CD4-positive, alpha-beta memory T cell (primary cell): ENCODE results near the gene FRK. TPM values are rescaled to one million over a fixed set of nuclear protein-coding genes. Genes with fewer than 3 reads are reported as not detected.
"Not testable (repeated sequence)": the region's sequence is repeated elsewhere in the genome, so short reads cannot be mapped to it uniquely, and the experiment has no call there.

ENCODE experiments used
- CTCF ChIA-PET: fragments of 350-600 bp; sonication (Branson Sonifier 250); formaldehyde crosslinking; loops from one replicate; lab custom pipeline; 2021; ENCODE audit warnings: inconsistent platforms; ENCODE audit not compliant: partially characterized antibody; lab: Charles Lee
- POLR2A ChIA-PET: fragments of 350-600 bp; sonication (Branson Sonifier 250); formaldehyde crosslinking; loops from one replicate; lab custom pipeline; 2021; ENCODE audit not compliant: partially characterized antibody; lab: Charles Lee
- DNase-seq, 5 donors: peaks; one replicate each; pipeline versions ENCODE4 v3.0.0 to v3.0.0-alpha.2; 2020 to 2022; ENCODE audit warnings: mixed read lengths in 1 of 5
- H3K27ac ChIP-seq: one replicate; pipeline ENCODE4 v1.7.0; 2013; ENCODE audit warnings: low read depth, low read length
- H3K27me3 ChIP-seq: 2 replicates; pipeline ENCODE4 v1.7.0; 2013; ENCODE audit warnings: mild to moderate bottlenecking, low read length, moderate library complexity; ENCODE audit not compliant: insufficient read depth
- H3K36me3 ChIP-seq: 2 replicates; pipeline ENCODE4 v1.7.0; 2013; ENCODE audit warnings: mild to moderate bottlenecking, low read length, moderate library complexity; ENCODE audit not compliant: insufficient read depth
- H3K4me1 ChIP-seq: 2 replicates; pipeline ENCODE4 v1.7.0; 2013; ENCODE audit warnings: mild to moderate bottlenecking, low read length, moderate library complexity; ENCODE audit not compliant: insufficient read depth
- H3K4me3 ChIP-seq, 2 donors: one replicate each; pipeline ENCODE4 v1.7.0; 2013; ENCODE audit warnings: low read length in 2 of 2, mild to moderate bottlenecking in 1 of 2
- H3K9me3 ChIP-seq, 2 donors: one replicate each; pipeline ENCODE4 v1.7.0; 2013; ENCODE audit warnings: low read length in 2 of 2, control low read depth in 1 of 2; ENCODE audit not compliant: control insufficient read depth in 1 of 2
- H3K27ac Mint-ChIP-seq, 7 donors: one replicate each; pipeline ENCODE4 v1.8.0; 2020 to 2021; ENCODE audit warnings: mixed read lengths in 7 of 7, mild to moderate bottlenecking in 6 of 7, inconsistent platforms in 3 of 7, moderate library complexity in 3 of 7
- H3K27me3 Mint-ChIP-seq, 2 donors: one replicate each; pipeline ENCODE4 v1.8.0; 2020 to 2021; ENCODE audit warnings: mixed read lengths in 2 of 2
- H3K36me3 Mint-ChIP-seq, 2 donors: one replicate each; pipeline ENCODE4 v1.8.0; 2020 to 2021; ENCODE audit warnings: mixed read lengths in 2 of 2, inconsistent platforms in 1 of 2, mild to moderate bottlenecking in 1 of 2
- H3K4me1 Mint-ChIP-seq, 4 donors: one replicate each; pipeline ENCODE4 v1.8.0; 2020 to 2021; ENCODE audit warnings: mixed read lengths in 4 of 4, mild to moderate bottlenecking in 1 of 4
- H3K4me3 Mint-ChIP-seq, 8 donors: one replicate each; pipeline ENCODE4 v1.8.0; 2020 to 2021; ENCODE audit warnings: mixed read lengths in 8 of 8, mild to moderate bottlenecking in 7 of 8, moderate library complexity in 6 of 8, inconsistent platforms in 3 of 8
- H3K9me3 Mint-ChIP-seq, 8 donors: one replicate each; pipeline ENCODE4 v1.8.0; 2020 to 2021; ENCODE audit warnings: mixed read lengths in 8 of 8, mild to moderate bottlenecking in 5 of 8, inconsistent platforms in 3 of 8, moderate library complexity in 1 of 8
- intact Hi-C: fragments of 100-400 bp; cut with micrococcal nuclease; formaldehyde crosslinking; loops from one replicate; pipeline ENCODE4 v1.15.1; 2023
- polyA plus RNA-seq, 2 donors: library from polyadenylated mRNA; unstranded; fragments of 300-500 nt; fragmentation: Illumina TruSeq; gene quantifications; one replicate each; pipeline ENCODE4 v1.2.3, GENCODE V29; 2021
- total RNA-seq, 2 experiments: library from RNA; stranded (reverse); gene quantifications; one replicate each; pipeline ENCODE4 v1.2.3, GENCODE V29; 2021

FRK gene
- total and polyA plus RNA-seq, 4 experiments from 2014 or later: 0.04 TPM; not detected in 3

DNA sequence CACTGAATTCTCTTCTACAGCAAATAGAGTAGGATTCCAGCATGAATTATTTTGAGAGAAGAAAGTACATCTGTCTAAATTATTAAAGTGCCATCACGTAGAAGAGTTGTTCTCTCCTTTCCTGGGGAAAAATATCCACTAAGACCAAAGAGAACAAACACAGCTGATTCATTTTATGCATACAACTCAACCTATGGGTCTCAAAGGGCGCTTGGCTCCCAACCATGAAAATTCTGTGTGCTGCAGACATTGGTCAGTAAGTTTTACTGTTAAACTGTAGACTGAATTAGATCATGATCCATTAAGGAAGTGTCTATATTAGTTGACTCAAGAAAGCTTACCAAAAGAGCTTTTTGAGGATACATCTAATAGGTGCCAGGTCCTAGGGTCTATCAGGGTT lies 83.5 kb downstream of the FRK start:
- Mint-ChIP-seq H3K27ac (no peak overlapping the region), H3K4me1 (no peaks in the 10 kb centered on the region), H3K36me3 (no peaks in the 10 kb centered on the region), H3K9me3 (no peaks in the 10 kb centered on the region), H3K27me3 (peaks cover 0 to 1% of the 10 kb centered on the region in 2 donors), H3K4me3 (no peak overlapping the region)
- Histone ChIP-seq H3K4me1 (no peaks in the 10 kb centered on the region), H3K9me3 (no peaks in the 10 kb centered on the region), H3K27ac (no peak overlapping the region), H3K4me3 (no peak overlapping the region), H3K27me3 (no peaks in the 10 kb centered on the region), H3K36me3 (no peaks in the 10 kb centered on the region)
- intact Hi-C loops: no loop called here
- ChIA-PET CTCF (no interaction called here), POLR2A (no interaction called here)
- DNase-seq: no peak

GRCh38 chr6:115976321-115976870 lies 84.3 kb downstream of the FRK start:
- no peak for DNase-seq
- H3K4me1 ChIP-seq: no peaks in the 10 kb centered on the region
- no peak overlapping the region for H3K4me3 ChIP-seq
- Mint-ChIP-seq H3K4me1 (no peaks in the 10 kb centered on the region), H3K4me3 (no peak overlapping the region), H3K9me3 (no peaks in the 10 kb centered on the region), H3K27ac (no peak overlapping the region), H3K27me3 (peaks cover 0 to 1% of the 10 kb centered on the region in 2 donors), H3K36me3 (no peaks in the 10 kb centered on the region)
- CTCF ChIA-PET: no interaction called here
- no peak overlapping the region for H3K27ac ChIP-seq
- POLR2A ChIA-PET: no interaction called here
- intact Hi-C loops: no loop called here
- no peaks in the 10 kb centered on the region for H3K9me3 ChIP-seq
- no peaks in the 10 kb centered on the region for H3K27me3 ChIP-seq
- no peaks in the 10 kb centered on the region for H3K36me3 ChIP-seq

DNA sequence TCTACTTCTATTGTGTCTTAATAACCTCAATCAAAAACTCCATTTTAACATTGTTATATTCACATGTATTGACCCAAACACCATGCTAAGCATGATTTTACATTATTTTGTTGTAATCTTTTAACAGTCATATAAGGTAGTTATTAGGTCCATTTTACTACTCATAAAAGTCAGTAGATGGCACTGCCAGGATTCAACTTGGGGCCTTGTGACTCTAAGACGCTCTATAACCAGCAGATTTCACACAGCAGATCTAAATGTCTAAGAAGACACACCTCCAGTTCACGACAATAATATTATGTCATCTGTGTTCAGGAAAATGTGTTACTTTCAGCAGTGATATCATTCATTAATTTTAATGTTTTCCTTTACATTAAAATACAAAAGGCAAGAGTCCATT lies 88.0 kb downstream of the FRK start:
- H3K4me1 Mint-ChIP-seq: no peaks in the 10 kb centered on the region
- intact Hi-C loops: no loop called here
- ChIA-PET POLR2A (no interaction called here), CTCF (no interaction called here)
- H3K27me3 Mint-ChIP-seq: peaks cover 0 to 1% of the 10 kb centered on the region in 2 donors
- Histone ChIP-seq H3K36me3 (no peaks in the 10 kb centered on the region), H3K4me1 (no peaks in the 10 kb centered on the region), H3K27ac (no peak overlapping the region), H3K4me3 (no peak overlapping the region), H3K9me3 (no peaks in the 10 kb centered on the region), H3K27me3 (no peaks in the 10 kb centered on the region)
- H3K27ac Mint-ChIP-seq: no peak overlapping the region
- DNase-seq: no peak
- H3K36me3 Mint-ChIP-seq: no peaks in the 10 kb centered on the region
- H3K9me3 Mint-ChIP-seq: no peaks in the 10 kb centered on the region
- H3K4me3 Mint-ChIP-seq: no peak overlapping the region

DNA sequence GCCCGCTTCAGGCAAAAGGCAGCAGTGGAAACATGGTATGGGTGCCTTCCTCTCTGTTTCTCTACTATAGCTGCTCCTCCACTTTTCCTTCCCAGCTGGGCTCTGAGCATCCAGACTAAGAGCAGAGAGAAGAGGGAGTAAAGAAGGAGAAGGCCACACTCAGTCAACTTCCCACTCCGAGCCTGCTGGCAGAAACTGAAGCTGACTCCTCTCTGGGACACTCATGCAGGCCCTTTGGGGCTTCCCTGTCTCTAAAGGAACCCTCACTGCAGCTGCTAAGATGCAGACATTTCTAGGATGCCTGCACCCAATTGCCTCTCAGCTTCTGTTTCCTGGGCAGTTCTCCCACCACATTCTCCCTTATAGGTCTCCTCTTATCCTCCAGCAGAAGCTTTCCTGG lies 88.9 kb downstream of the FRK start:
- Histone ChIP-seq H3K36me3 (no peaks in the 10 kb centered on the region), H3K27me3 (no peaks in the 10 kb centered on the region), H3K4me1 (no peaks in the 10 kb centered on the region), H3K9me3 (no peaks in the 10 kb centered on the region), H3K4me3 (no peak overlapping the region), H3K27ac (no peak overlapping the region)
- ChIA-PET CTCF (no interaction called here), POLR2A (no interaction called here)
- H3K27ac Mint-ChIP-seq: no peak overlapping the region
- H3K4me1 Mint-ChIP-seq: no peaks in the 10 kb centered on the region
- intact Hi-C loops: no loop called here
- DNase-seq: no peak
- no peaks in the 10 kb centered on the region for H3K36me3 Mint-ChIP-seq
- H3K27me3 Mint-ChIP-seq: peaks cover 0 to 1% of the 10 kb centered on the region in 2 donors
- no peaks in the 10 kb centered on the region for H3K9me3 Mint-ChIP-seq
- no peak overlapping the region for H3K4me3 Mint-ChIP-seq

GRCh38 chr6:115969930-115970273 lies 90.8 kb downstream of the FRK start:
- POLR2A ChIA-PET: no interaction called here
- no peaks in the 10 kb centered on the region for H3K36me3 Mint-ChIP-seq
- H3K4me3 Mint-ChIP-seq: no peak overlapping the region
- H3K27ac Mint-ChIP-seq: no peak overlapping the region
- peaks cover 0 to 1% of the 10 kb centered on the region in 2 donors for H3K27me3 Mint-ChIP-seq
- H3K36me3 ChIP-seq: no peaks in the 10 kb centered on the region
- CTCF ChIA-PET: no interaction called here
- no peak for DNase-seq
- intact Hi-C loops: no loop called here
- H3K27ac ChIP-seq: no peak overlapping the region
- no peaks in the 10 kb centered on the region for H3K9me3 Mint-ChIP-seq
- no peaks in the 10 kb centered on the region for H3K4me1 Mint-ChIP-seq
- no peak overlapping the region for H3K4me3 ChIP-seq
- H3K27me3 ChIP-seq: no peaks in the 10 kb centered on the region
- no peaks in the 10 kb centered on the region for H3K9me3 ChIP-seq
- H3K4me1 ChIP-seq: no peaks in the 10 kb centered on the region

GRCh38 chr6:115969207-115969929 lies 91.3 kb downstream of the FRK start:
- Mint-ChIP-seq H3K27ac (no peak overlapping the region), H3K9me3 (no peaks in the 10 kb centered on the region), H3K27me3 (peaks cover 0 to 1% of the 10 kb centered on the region in 2 donors), H3K36me3 (no peaks in the 10 kb centered on the region), H3K4me3 (no peak overlapping the region), H3K4me1 (no peaks in the 10 kb centered on the region)
- intact Hi-C loops: no loop called here
- Histone ChIP-seq H3K27ac (no peak overlapping the region), H3K4me1 (no peaks in the 10 kb centered on the region), H3K36me3 (no peaks in the 10 kb centered on the region), H3K27me3 (no peaks in the 10 kb centered on the region), H3K9me3 (no peaks in the 10 kb centered on the region), H3K4me3 (no peak overlapping the region)
- ChIA-PET CTCF (no interaction called here), POLR2A (no interaction called here)
- DNase-seq: no peak

DNA sequence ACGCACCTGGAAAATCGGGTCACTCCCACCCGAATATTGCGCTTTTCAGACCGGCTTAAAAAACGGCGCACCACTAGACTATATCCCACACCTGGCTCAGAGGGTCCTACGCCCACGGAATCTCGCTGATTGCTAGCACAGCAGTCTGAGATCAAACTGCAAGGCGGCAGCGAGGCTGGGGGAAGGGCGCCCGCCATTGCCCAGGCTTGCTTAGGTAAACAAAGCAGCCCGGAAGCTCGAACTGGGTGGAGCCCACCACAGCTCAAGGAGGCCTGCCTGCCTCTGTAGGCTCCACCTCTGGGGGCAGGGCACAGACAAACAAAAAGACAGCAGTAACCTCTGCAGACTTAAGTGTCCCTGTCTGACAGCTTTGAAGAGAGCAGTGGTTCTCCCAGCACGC lies 100.4 kb downstream of the FRK start:
- DNase-seq, H3K27me3 Mint-ChIP-seq, H3K9me3 Mint-ChIP-seq, H3K36me3 ChIP-seq, H3K4me3 ChIP-seq, H3K4me3 Mint-ChIP-seq, intact Hi-C loops, H3K27ac ChIP-seq, POLR2A ChIA-PET, H3K4me1 Mint-ChIP-seq, H3K4me1 ChIP-seq, H3K9me3 ChIP-seq, H3K36me3 Mint-ChIP-seq, H3K27ac Mint-ChIP-seq, H3K27me3 ChIP-seq, CTCF ChIA-PET: not testable (repeated sequence)
